NCI-H1417 treated with DMSO at 0.1 percent for 48 hours (cell line): ENCODE data around the gene NUDT1.

ENCODE experiments used
- DNase-seq: peaks from one replicate; lab custom pipeline; 2025; lab: John Stamatoyannopoulos, UW

Gene NUDT1

GRCh38 chr7:2224491-2224928, 17.5 kb upstream of the NUDT1 start:
- DNase-seq, result no peak

GRCh38 chr7:2224934-2225333, 17.1 kb upstream of the NUDT1 start:
- no peak for DNase-seq

DNA sequence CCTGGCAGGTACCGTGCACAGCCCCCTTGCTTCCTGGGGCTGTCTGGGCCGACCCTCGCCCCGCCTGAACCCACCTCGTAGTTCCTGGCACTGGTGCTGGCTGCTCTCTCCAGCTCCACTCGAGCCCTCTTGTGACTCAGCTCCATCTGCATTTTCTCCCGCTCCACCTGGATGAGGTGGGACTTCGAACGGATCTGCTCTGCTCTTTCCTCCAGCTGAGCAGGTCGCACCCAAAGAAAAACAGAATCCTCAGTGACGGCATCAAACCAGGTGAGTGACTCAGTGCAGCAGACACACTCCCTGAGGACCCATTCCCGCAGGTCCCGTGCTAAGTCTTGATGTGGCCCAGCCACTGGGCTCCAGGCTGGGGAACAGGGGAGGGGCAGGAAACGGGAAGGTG, 16.7 kb upstream of the NUDT1 start:
- no peak for DNase-seq

- no peak for DNase-seq
Observed at GRCh38 chr7:2225830-2226229, 16.2 kb upstream of the NUDT1 start.

DNA sequence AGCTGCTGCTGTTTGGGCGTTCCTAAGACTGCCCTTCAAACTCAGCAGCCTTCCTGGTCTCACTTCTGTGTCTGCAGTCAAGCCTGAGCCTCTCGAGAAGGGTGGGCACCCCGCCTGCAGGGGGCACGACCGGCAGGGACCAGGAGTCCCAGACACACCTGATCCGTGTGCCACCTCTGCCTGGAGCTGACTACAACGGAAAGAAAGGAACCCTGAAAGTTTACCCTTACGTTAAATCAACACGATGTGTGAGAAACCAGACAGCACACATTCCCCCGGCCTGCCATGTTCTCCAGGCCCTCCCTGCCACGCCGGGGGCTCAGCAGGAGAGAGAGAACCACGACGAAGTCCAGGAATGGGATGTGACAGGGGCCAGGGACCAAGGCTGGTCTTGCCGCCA, 14.3 kb upstream of the NUDT1 start:
- DNase-seq, result no peak

DNA sequence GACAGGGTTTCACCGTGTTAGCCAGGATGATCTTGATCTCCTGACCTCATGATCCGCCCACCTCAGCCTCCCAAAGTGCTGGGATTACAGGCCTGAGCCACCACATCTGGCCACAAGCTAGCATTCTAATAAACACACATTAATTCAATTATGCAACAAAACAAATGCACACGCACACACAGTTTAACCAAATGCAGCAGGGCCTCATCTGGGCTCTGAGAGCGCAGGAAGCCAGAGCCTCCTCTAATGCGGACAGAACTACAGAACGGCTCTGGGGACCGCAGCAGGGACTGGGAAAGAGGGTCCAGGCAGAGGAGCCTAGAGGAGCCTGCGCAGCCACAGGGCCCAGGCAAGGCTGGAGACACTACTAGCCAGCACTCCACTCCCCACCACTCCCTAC, 13.1 kb upstream of the NUDT1 start:
- no peak for DNase-seq

- DNase-seq, result no peak
Observed at GRCh38 chr7:2229467-2229866, 12.6 kb upstream of the NUDT1 start.

DNA sequence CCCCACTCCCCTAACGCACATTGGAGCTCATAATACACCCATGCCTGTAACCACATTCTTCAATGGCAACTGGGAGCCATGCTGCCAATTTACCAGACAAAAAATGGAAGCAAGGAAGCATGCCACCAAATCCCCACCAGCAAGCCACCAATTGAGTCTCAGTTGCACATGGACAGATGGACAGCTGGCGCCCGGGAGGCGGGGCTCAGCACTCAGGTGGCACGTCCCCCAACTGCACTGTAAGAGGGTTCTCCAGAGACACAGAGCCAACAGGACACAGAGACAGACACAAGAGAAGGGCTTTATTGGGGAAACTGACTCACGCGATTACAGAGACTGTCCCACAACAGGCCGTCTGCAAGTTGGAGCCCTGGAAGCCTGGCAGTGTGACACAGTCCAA, 11.8 kb upstream of the NUDT1 start:
- DNase-seq, result no peak

- DNase-seq, result no peak
Observed at GRCh38 chr7:2230882-2231281, 11.1 kb upstream of the NUDT1 start.

DNA sequence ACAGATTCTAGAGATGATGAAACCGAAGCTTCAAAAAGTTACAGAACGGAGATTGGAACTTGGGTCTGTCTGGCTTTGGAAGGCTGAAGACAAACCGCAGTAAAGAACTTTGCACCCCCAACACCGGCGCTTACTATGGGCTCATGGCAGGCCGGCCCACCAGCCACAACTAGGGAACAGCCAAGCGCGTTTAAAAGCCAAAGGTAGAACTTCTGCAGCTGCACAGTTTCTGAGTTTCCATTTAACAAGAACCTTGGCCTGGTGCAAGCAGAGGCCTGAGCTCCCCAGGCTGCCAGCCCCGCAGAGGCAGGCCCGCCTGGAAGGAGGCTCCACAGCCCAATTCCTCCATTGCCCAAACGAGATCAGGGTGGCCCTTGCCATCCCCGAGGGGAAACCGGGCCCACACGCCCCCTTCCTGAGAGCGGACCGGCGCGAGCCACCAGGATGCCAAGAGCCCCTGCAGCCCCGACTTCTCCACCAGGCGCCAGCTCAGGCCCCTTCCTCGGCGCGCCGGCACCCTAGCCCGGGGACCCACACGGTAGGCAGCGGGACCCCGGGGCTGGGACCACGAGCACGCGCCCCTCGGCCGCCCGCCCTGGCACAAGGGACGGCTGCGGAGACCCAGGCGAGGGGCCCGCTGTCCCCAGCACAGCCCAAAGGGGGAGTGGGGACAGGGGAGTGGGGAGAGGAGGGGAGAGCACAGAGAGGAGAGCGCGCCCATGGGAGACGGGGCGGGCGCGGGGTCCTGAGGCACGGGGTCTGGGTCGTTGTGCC, 9.8 kb upstream of the NUDT1 start:
- DNase-seq, result no peak

- peak; percentile 64 for DNase-seq
Observed at GRCh38 chr7:2232766-2233520, 9.1 kb upstream of the NUDT1 start, which contains the start of gene MAD1L1. TSS of gene MAD1L1 (minus strand) at chr7:2232945. CDS start at chr7:2230133, 2,812 bp downstream.

DNA sequence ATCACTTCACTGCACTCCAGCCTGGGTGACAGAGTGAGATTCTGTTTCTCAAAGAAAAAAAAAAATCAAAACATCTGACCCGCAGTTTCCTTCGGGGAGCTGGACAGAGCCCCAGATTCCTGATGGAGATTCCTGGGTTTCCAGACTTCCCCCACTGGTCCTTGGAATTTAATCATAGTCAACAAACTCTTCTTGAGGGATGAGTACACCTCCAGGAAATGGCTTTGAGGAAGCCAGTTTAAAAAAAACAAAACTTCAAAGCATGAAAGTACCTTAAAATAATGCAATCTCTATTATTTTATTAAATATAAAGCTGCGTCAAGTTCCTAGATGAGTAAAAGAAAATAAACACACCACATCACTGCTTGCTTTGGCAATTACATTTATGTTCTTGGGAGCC, 8.1 kb upstream of the NUDT1 start:
- no peak for DNase-seq

DNA sequence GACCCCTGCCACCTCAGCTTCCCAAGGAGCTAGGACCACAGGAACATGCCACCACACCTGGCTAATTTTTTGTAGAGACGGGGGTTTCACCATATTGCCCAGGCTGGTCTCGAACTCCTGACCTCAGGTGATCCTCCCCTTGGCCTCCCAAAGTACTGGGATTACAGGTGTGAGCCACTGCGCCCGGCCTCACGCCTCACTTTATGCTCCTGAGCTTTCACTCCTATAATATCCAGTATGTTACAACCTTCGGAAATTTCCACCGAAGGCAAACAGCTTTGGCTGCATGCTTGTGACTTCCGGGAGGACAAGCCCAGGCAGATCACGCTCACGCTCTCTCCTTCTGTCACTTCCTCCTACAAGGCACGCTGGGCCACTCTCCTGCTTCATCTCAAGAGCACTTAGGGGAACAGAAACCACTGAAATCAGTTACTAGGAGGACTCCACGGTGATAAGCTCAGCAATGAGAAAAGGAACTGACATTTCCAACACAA, 4.9 kb upstream of the NUDT1 start:
- no peak for DNase-seq

DNA sequence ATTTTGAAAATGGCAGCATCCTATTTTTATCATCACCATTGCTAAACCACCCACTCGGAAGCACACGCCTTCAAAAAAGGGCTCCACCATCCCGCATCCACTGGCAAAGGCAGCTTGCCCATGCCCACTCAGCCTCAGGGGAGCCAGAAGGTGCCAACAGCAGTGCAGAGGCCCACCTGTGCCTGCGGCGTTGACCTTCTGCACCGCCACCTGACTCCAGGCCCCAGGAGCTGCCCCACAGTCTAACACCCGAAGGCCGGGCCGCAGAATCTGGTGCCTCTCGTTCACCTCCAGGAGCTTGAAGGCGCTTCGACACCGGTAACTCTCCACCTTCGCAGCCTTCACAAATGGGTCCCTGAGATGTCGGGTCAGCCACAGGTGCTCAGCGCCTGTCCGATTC, 2.8 kb upstream of the NUDT1 start:
- DNase-seq, result no peak

- no peak for DNase-seq
Observed at GRCh38 chr7:2242541-2243429, 759 bp downstream of the NUDT1 start.

- no peak for DNase-seq
Observed at GRCh38 chr7:2243458-2243857, 1.4 kb downstream of the NUDT1 start.

- DNase-seq, result no peak
Observed at GRCh38 chr7:2244404-2244995, 2.5 kb downstream of the NUDT1 start.

DNA sequence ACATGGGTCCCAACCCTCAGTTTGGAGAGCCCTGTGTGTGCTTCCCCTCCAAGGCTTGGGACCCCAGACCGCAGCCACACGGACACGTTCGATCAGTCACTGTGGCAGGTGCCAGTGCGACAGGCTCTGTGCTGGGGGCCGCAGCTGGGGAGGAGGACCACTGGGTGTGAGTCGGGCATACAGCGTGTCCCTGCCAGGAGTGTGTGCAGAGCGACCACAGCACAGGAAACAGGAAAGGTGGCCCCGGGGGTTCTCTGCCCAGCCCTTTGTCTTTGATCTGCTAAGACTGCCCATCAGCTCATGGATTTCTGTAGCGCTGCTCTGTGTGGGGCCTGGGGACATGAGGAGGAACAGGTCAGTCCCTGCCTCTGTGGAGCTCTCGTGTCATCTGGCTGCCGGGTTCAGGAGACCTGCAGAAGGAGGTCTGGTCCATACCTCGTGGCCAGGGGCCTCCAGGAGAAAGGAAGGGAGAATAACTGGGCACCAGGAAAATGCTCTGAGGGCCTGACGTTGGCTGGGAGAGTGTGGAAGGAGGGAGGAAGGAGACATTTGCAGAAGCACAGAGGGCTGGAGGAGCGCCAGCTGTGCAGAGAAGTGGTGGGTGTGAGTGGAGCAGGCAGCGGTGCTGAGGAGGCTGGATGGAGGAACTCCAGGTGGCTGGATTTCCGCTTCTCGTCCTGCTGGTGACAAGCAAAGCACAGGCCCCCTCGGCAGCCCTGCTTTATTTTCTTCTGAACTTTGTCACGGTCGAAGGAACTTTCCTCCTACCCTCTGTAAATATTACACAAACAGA, 4.1 kb downstream of the NUDT1 start:
- no peak for DNase-seq

GRCh38 chr7:2247141-2247995, 5.3 kb downstream of the NUDT1 start:
- DNase-seq, result no peak
